ENCODE measurements around the gene EXOC3L1. TPM values are rescaled to one million over a fixed set of nuclear protein-coding genes. Genes with fewer than 3 reads are reported as not detected.

EXOC3L1 gene
- total and polyA plus RNA-seq, 12 donors: 1.8 to 8.8 (median 3.2) TPM

DNA sequence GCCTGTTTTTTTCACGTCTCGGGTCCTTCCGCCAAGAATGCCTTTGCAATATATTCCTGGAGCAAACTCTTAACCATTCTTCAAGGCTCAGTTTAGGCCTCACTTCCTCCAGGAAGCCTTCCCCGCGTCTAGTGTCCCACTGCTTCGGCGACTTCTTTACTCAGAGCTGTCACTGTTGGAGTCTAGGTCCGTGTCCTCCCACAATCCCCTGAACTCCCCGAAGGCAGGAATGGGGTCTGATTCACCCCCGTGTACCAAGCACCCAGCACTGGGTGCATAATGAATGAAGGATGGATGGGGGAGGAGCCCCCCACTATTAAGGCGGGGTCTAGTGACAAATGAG is 6.7 kb downstream of the EXOC3L1 start:
- WGBS, 2 donors: 9 to 10% methylated on average over 11 of the region's 11 CpGs
- TF ChIP-seq CTCF (IDR thresholded peaks at IDR 0.05): no peak
- intact Hi-C loops (cut with DNase I): loop anchor here in 7 of 10 donors (2.0 to 10.0 kb wide), 4 partner anchors 22 to 228 kb away; partner anchors contain the start of genes FHOD1 (in 1 of the 7) and SLC9A5 (in 1 of the 7)
- Histone ChIP-seq H3K4me3 (peak overlapping the region in 9 of 10 donors; percentile 57 to 84 (median 73)), H3K9me3 (no peaks in the 10 kb centered on the region), H3K4me1 (peaks cover 12 to 55% (median 37%) of the 10 kb centered on the region in 9 donors), H3K27ac (peak overlapping the region in 9 of 10 donors; percentile 94 to 99 (median 97)), H3K36me3 (peaks cover 0 to 3% (median 0%) of the 10 kb centered on the region in 9 donors), H3K27me3 (peaks cover 0 to 3% (median 0%) of the 10 kb centered on the region in 7 donors)
- DNase-seq: no peak
- no peak for ATAC-seq

DNA sequence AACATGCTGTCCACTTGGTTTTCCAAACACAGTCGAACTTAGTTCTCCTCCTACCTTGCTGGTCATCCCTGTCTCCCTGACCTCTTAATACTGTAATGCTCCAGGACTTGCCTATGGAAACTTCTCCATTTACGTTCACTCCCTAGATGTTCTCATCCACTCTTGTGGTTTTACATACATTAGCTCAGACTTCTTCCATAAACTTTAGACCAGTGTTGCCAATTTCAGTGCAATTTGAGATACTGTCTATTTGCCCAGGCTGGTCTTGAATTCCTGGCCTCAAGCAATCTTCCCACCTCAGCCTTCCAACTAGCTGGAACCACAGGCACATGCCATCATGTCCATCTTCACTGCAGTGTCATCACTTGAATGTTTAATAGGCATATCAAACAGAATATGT is 7.6 kb downstream of the EXOC3L1 start:
- WGBS, 2 donors: 89 to 92% methylated on average over 2 of the region's 2 CpGs
- H3K27ac ChIP-seq: no peak overlapping the region
- H3K27me3 ChIP-seq: peaks cover 0 to 3% (median 0%) of the 10 kb centered on the region in 7 donors
- no peak for DNase-seq
- H3K9me3 ChIP-seq: no peaks in the 10 kb centered on the region
- intact Hi-C loops (cut with DNase I): loop anchor here in 7 of 10 donors (2.0 to 10.0 kb wide), 4 partner anchors 21 to 227 kb away; partner anchors contain the start of genes FHOD1 (in 1 of the 7) and SLC9A5 (in 1 of the 7)
- TF ChIP-seq CTCF (IDR thresholded peaks at IDR 0.05): no peak
- peaks cover 0 to 3% (median 0%) of the 10 kb centered on the region in 9 donors for H3K36me3 ChIP-seq
- ATAC-seq: no peak
- peaks cover 12 to 63% (median 45%) of the 10 kb centered on the region in 9 donors for H3K4me1 ChIP-seq
- H3K4me3 ChIP-seq: no peak overlapping the region

GRCh38 chr16:67181346-67181745 is 8.6 kb downstream of the EXOC3L1 start:
- Histone ChIP-seq H3K9me3 (no peaks in the 10 kb centered on the region), H3K36me3 (peaks cover 0 to 8% (median 0%) of the 10 kb centered on the region in 9 donors), H3K27me3 (peaks cover 0 to 3% (median 0%) of the 10 kb centered on the region in 7 donors), H3K4me3 (no peak overlapping the region), H3K4me1 (peaks cover 12 to 63% (median 45%) of the 10 kb centered on the region in 9 donors), H3K27ac (peak overlapping the region in 3 of 10 donors; percentile 3 to 71 (median 23))
- no peak for DNase-seq
- no peak for ATAC-seq
- intact Hi-C loops (cut with DNase I): loop anchor here in 7 of 10 donors (5.0 to 10.0 kb wide), 3 partner anchors 66 to 227 kb away; partner anchors contain the start of genes FHOD1 (in 1 of the 7) and SLC9A5 (in 1 of the 7)
- no peak for TF ChIP-seq CTCF (IDR thresholded peaks at IDR 0.05)
- WGBS, 2 donors: 42 to 46% methylated on average over 2 of the region's 2 CpGs

DNA sequence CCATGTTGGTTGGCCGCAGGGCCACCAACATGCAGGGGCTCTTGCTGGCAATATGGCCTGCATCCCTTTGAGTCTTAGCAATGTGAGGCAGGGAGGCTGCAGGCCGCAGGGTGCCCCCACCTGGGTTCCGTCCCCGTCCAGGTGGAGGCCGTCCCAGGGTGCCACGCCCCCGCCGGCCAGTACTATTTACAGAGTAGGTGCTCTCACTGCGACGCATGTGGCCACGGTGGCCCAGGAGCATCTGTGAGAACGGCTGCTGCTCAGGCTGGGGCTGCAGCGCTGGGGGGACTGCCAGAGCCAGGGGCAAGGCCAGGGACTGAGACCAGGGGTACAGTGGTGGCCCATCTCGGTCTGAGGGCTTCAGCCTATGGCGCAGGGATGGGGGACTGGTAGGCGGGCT is 9.8 kb downstream of the EXOC3L1 start:
- 95% methylated on average over 16 of the region's 16 CpGs for WGBS, 2 donors
- Histone ChIP-seq H3K27me3 (peaks cover 0 to 5% (median 0%) of the 10 kb centered on the region in 7 donors), H3K36me3 (peaks cover 0 to 16% (median 0%) of the 10 kb centered on the region in 9 donors), H3K27ac (no peak overlapping the region), H3K9me3 (no peaks in the 10 kb centered on the region), H3K4me1 (peaks cover 10 to 54% (median 40%) of the 10 kb centered on the region in 9 donors), H3K4me3 (no peak overlapping the region)
- DNase-seq: no peak
- intact Hi-C loops (cut with DNase I): loop anchor here in 7 of 10 donors (5.0 to 10.0 kb wide), 3 partner anchors 67 to 225 kb away; partner anchors contain the start of genes FHOD1 (in 1 of the 7) and SLC9A5 (in 1 of the 7)
- no peak for TF ChIP-seq CTCF (IDR thresholded peaks at IDR 0.05)
- no peak for ATAC-seq

Data from heart right ventricle (tissue), 16 donors.